SU-DHL-6 (cell line): ENCODE results near the gene PRXL2A.
A peak's percentile ranks its signal among the peaks of the same experiment; 100 is the strongest.

Experiments
- H2AFZ ChIP-seq: fragments of 200-600 bp; sonication (generic); 2 replicates; pipeline ENCODE4 v1.6.1; 2014; ENCODE audit warnings: low read depth, mild to moderate bottlenecking, moderate library complexity, mixed read lengths, antibody characterized with exemption, low read length; ENCODE audit not compliant: severe bottlenecking
- H3F3A ChIP-seq: fragments of 200-600 bp; shearing (Covaris generic); 2 replicates; pipeline ENCODE4 v1.6.0; 2016; ENCODE audit warnings: antibody characterized with exemption, mild to moderate bottlenecking; ENCODE audit not compliant: insufficient read depth
- H3K27ac ChIP-seq: fragments of 200-600 bp; sonication (generic); 2 replicates; pipeline ENCODE4 v1.5.1; 2016; ENCODE audit warnings: low read depth, mild to moderate bottlenecking, low read length, moderate library complexity, mixed read lengths
- H3K27me3 ChIP-seq: fragments of 200-600 bp; sonication (generic), shearing (Covaris generic); 2 replicates; pipeline ENCODE4 v1.6.0; 2014; ENCODE audit warnings: mild to moderate bottlenecking, low read length
- H3K36me3 ChIP-seq: fragments of 200-600 bp; sonication (generic); 2 replicates; pipeline ENCODE4 v1.6.1; 2014; ENCODE audit warnings: mild to moderate bottlenecking, low read length, mixed read lengths
- H3K4me2 ChIP-seq: fragments of 300-600, 200-600 bp; shearing (Covaris generic), sonication (generic); 2 replicates; pipeline ENCODE4 v1.6.0; 2014; ENCODE audit warnings: low read length, low read depth, mild to moderate bottlenecking; ENCODE audit not compliant: poor library complexity, severe bottlenecking
- H3K4me3 ChIP-seq: fragments of 200-600 bp; sonication (generic); 2 replicates; pipeline ENCODE4 v1.5.1; 2014; ENCODE audit warnings: antibody characterized with exemption, low read length, mild to moderate bottlenecking, mixed read lengths; ENCODE audit not compliant: insufficient read depth, poor library complexity, severe bottlenecking
- H3K79me2 ChIP-seq: fragments of 200-600 bp; sonication (generic); 2 replicates; pipeline ENCODE4 v1.6.1; 2014; ENCODE audit warnings: mild to moderate bottlenecking, low read length, moderate library complexity; ENCODE audit not compliant: insufficient read depth
- H3K9ac ChIP-seq: fragments of 200-600 bp; sonication (generic); 2 replicates; pipeline ENCODE4 v1.7.0; 2014; ENCODE audit warnings: mild to moderate bottlenecking, low read length
- H3K9me2 ChIP-seq: fragments of 200-600 bp; sonication (generic); replicated peaks from 2 replicates; pipeline ENCODE4 v1.6.1; 2014; ENCODE audit warnings: low read length; ENCODE audit not compliant: insufficient read depth
- H3K9me3 ChIP-seq: fragments of 200-600 bp; sonication (generic); 2 replicates; pipeline ENCODE4 v1.6.1; 2014; ENCODE audit warnings: low read length, mixed read lengths; ENCODE audit not compliant: insufficient read depth
- H4K20me1 ChIP-seq: fragments of 200-600 bp; sonication (generic); 2 replicates; pipeline ENCODE4 v1.6.1; 2014; ENCODE audit warnings: low read depth, mild to moderate bottlenecking, antibody characterized with exemption, low read length, moderate library complexity, mixed read lengths
- CTCF ChIP-seq: fragments of 200-600 bp; sonication (generic); IDR thresholded peaks from one replicate; pipeline ENCODE4 v1.5.1; 2017; ENCODE audit warnings: antibody characterized with exemption, mild to moderate bottlenecking, low read length, moderate library complexity; ENCODE audit not compliant: insufficient read depth, poor library complexity, severe bottlenecking
- EZH2phosphoT487 ChIP-seq: fragments of 200-600 bp; sonication (generic), shearing (Covaris generic); conservative IDR thresholded peaks from 2 replicates; pipeline ENCODE4 v1.6.1; 2018; ENCODE audit warnings: mild to moderate bottlenecking, antibody characterized with exemption, low read length, moderate library complexity, mixed read lengths

Gene PRXL2A

DNA sequence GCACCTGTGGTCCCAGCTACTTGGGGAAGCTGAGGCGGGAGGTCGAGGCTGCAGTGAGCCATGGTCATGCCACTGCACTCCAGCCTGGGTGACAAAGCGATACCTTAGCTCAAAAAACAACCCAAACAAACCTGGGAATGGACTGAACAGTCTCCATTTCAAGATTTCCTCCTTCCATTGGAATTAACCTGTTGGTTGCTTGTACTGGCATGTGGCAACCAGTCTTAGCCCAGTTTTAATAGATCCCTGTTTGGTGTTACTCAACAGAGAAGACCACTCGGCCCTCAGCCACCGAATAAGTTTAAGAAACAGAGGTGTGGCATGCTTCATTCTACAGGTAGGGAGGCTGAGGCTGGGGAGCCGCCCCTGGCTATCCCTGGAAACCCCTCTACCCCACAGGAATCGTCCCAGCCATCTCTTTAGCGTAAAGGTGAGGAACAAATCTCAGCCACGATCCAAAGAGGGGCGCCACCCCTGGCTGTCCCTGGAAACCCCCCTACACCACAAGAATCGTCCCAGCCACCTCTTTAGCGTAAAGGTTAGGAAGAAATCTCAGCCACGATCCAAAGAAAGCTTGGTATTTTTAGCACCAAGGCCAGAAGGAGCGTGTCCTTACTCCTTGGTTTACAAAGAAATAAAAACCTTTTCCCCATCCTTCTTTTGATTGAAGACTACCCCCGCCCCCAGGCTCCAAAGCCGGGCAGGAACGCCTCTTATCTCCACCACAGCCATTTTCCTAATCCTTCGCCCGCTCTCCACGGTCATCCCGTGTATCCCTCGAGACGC is 44.9 kb downstream of the PRXL2A start:
- TF ChIP-seq CTCF (no peak), EZH2phosphoT487 (no peak)
- Histone ChIP-seq H3K27me3 (no peaks in the 10 kb centered on the region), H4K20me1 (no peaks in the 10 kb centered on the region; the same call in 1 of the 2 replicates), H3K4me3 (no peak overlapping the region), H3K9me3 (no peaks in the 10 kb centered on the region), H3K4me2 (peak overlapping the region; percentile 42), H3K36me3 (no peaks in the 10 kb centered on the region), H3K9me2 (no peaks in the 10 kb centered on the region), H3K79me2 (no peaks in the 10 kb centered on the region), H3K9ac (peak overlapping the region; percentile 32; the same call in 1 of the 2 replicates), H3K27ac (no peak overlapping the region), H3F3A (peaks cover 8% of the 10 kb centered on the region), H2AFZ (no peak overlapping the region)

DNA sequence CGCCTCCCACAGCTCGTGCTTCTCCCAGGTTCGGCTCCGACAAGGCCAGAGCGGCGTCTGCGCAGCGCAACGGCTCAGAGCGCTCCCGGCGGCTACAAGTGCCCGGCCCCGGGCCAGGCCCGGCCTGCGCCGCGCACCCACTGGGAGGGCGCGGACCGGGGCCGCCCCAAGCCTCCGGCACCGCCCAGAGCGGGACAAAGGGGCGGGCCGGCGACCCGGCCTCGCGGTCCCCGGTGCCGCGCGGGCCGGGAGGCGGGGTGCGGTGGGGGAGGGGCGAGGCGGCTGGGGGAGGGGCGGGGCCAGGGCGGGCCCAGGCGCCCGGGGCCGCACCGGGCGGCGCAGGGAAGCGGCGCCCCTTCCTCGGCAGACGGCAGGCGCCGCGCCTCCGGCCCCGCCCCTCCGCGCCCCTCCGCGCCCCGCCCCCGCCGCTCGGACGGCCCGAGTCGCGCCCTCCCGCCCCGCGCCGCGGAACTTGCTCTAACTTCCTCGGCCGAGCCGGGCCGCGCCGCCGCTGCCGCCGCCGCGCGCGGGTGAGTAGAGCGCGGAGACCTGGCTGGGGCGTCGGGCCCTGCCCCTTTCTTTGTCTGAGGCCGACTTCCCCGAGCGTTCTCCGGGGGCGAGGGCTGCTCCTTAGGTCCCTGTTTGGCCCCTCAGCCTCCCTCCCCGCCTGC is 45.6 kb downstream of the PRXL2A start, which contains the start of gene TSPAN14:
TSPAN14 (plus strand) TSS at position 469 of the 671 bp plus-strand sequence. CDS start 34,924 bp downstream, outside the sequence.
- H2AFZ ChIP-seq: peak within 1 kb of the TSS; percentile 98
- no peaks in the 10 kb centered on the region for H3K36me3 ChIP-seq
- TF ChIP-seq EZH2phosphoT487: no peak
- TF ChIP-seq CTCF: no peak
- no peaks in the 10 kb centered on the region for H3K9me2 ChIP-seq
- H3K79me2 ChIP-seq: no peaks in the 10 kb centered on the region
- no peak within 1 kb of the TSS for H3K27ac ChIP-seq
- no peaks in the 10 kb centered on the region for H3K9me3 ChIP-seq
- H3K4me3 ChIP-seq: peak within 1 kb of the TSS; percentile 73
- H3K4me2 ChIP-seq: peak within 1 kb of the TSS; percentile 73
- H4K20me1 ChIP-seq: no peaks in the 10 kb centered on the region; the same call in 1 of the 2 replicates
- H3K9ac ChIP-seq: peak within 1 kb of the TSS; percentile 87
- peaks cover 8% of the 10 kb centered on the region for H3F3A ChIP-seq
- H3K27me3 ChIP-seq: no peaks in the 10 kb centered on the region

DNA sequence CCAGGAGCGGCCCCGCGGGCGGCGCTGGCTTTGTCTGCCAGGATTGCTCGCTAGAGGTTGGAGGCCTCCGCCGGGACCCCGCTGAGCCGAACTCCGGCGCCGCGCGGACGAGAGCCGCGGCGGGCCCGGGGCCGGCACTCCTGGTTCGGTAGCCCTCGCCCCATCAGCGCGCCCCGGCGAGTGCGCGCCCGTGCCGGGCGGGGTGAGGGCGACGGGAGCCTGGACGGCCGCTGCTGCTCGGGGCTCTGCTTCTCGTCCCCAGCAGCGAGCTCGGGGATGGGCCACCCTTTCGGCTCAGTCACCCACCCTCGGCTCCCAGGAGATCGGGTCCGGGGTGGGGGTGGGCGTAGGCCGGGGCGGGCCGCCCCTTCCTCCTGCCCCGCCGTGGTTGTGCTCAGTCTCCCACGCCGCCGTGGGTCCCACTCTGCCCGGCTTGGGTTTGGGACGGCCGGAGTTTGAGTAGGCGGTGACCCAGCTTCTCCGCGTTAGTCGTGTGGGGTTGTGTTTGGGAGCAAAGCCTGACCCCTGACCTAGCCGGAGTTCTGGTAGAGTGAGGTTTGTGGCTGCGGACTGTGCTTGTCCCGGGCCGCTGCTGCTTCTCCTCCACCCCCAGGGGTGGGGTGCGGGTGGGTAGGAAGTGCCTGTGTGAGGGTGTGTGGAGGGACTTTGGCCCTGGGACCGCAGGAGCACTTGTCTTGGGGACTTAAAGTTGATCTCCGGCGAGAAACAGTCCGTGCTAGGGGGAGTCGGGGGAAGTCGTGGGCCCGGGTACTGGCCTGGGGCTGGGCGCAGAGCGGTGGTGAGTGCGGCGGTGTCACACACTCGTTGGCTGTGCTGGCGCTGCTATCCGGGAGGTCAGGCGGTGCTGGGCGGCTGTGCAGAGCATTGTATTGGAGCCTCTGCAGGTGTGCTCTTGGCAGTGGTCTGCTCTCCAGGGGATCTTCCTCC is 46.4 kb downstream of the PRXL2A start:
- no peak for TF ChIP-seq CTCF
- no peak for TF ChIP-seq EZH2phosphoT487
- H3K79me2 ChIP-seq: no peaks in the 10 kb centered on the region
- H3K36me3 ChIP-seq: no peaks in the 10 kb centered on the region
- peak overlapping the region; percentile 73 for H3K4me2 ChIP-seq
- peak overlapping the region; percentile 98 for H2AFZ ChIP-seq
- no peaks in the 10 kb centered on the region for H3K27me3 ChIP-seq
- H3K9me2 ChIP-seq: no peaks in the 10 kb centered on the region
- no peak overlapping the region for H3K27ac ChIP-seq
- peak overlapping the region; percentile 73 for H3K4me3 ChIP-seq
- no peaks in the 10 kb centered on the region for H3K9me3 ChIP-seq
- H3K9ac ChIP-seq: peak overlapping the region; percentile 87
- peaks cover 8% of the 10 kb centered on the region for H3F3A ChIP-seq
- H4K20me1 ChIP-seq: no peaks in the 10 kb centered on the region; the same call in 1 of the 2 replicates
